HG02852 (cell line): ENCODE measurements around the gene ASXL1.

Experiments used
- ATAC-seq: cut with Tn5 transposase; IDR thresholded peaks from one replicate; pipeline ENCODE4 v1.9.1; 2021; ENCODE audit warnings: mild to moderate bottlenecking, moderate library complexity; ENCODE audit not compliant: unreplicated experiment

The ASXL1 gene

DNA sequence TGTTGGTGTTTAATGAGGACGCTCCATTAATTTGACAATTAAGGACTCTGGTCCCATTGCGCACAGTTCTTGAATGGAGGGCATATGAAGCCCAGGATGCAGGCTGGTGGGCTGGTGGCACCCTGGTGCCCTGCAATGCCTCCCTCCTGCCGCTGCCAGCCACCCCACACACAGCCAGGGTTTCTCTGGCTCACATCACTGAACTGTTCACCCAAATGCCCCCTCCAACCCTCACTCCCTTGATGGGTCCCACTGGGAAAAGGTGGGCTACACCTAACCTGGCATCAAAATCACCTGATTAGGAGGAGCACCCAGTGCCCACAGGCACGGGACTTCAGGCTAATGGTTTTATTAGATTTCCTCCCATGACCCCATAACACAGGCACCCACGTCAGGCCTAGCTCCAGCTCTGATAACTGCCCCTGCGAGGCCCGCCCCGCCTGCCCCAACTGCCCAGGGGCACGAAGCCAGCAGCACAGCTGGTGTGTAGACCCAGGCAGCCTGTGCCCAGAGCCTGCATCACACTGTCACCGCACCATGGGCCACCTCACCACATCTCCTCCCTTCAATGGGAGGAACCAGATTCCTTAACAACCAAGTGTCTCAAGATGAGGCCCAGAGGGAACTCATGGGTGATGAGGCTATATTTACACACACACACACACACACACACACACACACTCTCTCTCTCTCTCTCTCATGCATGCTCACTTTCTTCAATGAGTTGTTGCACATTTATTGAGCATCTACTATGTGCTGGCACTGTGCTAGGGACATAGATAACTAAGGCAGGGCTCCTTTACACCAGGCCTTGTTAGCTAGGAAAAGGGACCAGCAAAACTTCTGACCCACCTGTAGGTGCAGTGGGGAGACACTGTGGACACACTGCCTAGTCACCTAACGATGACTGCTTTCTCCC lies 119.7 kb downstream of the ASXL1 start:
- ATAC-seq = no peak

DNA sequence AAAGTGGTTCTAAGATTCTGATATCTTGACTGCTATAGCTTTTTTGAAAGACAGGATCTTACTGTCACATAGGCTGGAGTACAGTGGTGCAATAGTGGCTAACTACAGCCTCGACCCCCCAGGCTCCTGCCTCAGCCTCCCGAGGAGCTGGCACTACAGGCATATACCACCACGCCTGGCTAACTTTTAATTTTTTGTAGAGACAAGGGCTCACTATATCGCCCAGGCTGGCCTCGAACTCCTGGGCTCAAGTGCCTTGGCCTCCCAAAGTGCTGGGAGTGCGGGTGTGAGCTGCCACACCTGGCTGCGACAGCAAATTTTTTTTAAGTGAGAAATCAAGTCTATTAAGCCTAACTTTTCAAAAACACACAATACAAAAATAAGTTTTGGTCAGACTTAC lies 120.4 kb downstream of the ASXL1 start:
- ATAC-seq = no peak

DNA sequence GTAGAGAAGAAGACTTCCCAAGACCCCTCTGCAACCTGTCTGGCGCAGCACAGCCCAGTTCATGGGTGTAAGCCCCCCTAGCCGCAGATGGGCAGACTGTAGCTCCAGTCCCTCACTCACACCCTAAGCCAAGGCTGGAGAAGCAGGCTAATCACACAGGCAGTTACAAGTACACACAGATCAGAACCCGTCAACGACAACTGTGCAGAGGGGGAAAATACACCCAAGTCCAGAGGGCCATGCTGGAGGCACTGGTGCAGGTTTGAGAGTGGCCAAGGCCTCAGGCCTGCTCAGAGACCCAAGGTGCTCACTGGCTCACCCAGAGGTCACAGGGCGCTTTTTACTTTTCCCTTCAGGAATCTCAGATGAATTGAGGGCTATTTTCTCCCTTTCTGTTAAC lies 120.9 kb downstream of the ASXL1 start:
- ATAC-seq = no peak

DNA sequence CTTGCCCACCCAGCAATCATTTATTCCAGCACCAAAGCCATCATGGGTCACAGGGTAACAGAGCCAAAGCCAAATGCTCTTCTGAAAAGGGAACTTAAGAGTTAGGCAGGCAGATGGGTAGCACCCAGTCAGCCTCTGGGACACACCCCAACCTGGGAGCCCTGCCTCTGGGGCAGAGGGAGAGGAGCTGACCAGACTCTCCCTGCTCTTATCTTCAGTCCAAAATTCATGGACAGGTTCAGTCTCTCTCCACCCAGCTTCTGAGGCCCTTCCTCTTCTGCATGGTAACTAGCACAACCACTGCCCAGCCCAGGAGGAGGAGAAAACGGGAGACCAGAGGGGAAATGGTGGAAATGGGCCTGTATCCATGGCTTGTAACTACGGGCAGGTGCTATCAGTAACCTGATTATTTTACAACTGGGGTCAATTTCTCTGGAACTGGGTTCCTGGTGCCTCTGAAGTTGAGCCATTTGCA lies 121.6 kb downstream of the ASXL1 start:
- no peak for ATAC-seq

DNA sequence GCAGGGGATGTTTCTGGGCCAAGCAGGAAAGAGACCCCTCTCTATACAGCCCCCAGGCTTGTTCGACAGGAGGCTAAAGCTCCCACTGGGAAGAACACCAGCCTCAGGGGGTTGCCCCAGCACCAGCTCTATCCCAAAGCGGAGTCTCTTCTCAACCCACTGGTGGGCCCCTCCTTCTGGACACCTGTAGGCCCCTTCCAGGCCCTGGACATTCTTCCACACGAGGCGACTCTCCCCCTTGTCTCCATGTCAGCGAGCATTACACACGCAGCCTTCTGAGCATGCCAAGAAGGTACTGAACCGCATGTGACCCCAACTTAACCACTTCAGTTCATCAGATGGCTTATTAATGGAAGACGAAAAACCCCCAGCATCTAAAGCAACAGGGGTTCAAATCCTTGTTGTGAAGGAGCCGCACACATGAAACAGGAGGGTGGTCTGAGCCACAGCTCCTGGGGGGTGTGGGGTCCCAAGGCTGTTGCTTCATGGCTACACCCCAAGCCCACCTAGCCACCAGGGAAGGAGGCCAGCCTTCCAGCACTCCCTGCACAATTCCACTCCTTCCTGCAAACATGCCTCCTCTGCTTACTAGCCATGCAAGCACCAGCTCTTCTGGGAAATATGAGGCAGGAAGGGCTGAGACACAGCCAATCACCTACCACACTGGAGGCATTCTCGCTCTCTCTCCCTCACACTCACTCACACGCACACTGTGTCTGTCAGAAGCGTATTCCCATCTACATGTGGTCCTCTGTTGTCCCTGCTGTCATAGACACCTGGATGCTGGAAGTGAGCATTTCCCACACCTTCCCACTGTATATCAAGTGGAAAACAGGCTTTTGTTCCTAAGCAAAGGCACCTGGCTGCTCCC lies 122.5 kb downstream of the ASXL1 start:
- ATAC-seq = no peak

DNA sequence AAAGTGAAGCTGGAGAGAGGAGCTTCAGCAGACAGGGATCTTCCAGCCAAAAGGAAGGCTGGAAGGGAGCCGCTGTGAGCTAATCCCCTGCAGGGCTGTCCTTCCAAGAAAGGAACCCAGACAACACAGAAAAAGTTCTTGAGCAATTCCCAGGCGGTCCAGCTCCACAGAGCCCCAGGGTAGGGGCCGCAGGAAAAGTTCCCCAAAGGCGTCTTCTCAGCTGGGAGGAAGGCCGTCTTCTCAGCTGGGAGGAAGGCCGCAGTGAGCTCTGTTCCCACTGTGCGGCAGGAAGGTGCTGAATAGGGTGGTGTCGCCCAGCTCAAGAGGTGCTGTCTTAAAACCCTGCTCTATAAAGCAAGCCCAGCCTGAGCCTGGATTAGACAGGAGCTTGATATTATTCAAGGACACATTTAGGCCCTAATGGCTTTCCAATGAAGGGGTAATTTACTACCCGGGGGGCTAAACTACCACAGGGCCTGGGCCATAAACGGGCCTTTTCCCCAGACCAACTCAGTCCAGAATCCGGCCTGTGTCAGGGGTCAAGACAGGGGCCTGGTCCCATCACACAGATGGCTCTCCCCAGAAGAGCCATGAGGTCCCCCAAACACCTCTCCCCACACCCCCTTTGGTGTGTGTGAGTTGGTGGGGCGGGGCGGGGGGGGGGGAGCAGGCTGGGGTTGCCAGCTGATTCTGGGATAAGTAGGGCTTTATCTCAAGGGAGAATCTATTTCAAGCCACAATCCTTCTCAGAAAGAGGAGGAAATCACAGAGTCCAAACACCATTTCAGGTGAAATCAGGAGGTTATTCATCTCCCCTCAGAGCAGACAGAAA lies 123.4 kb downstream of the ASXL1 start:
- ATAC-seq = no peak

DNA sequence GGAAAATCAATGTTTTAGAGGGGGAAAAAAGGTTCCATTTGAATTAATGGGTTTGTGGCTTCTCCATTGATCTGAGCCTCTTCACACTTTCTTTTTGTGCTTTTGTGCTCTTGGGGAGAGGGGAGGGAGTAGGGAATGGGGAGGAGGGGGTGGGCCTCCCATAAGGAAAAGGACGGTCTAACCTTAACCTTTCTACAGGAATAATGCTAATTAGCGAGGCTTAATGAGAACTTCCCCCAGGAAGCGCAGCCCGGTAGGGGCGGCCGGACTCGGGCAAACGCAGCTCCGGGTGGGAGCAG lies 124.0 kb downstream of the ASXL1 start:
- ATAC-seq = no peak

DNA sequence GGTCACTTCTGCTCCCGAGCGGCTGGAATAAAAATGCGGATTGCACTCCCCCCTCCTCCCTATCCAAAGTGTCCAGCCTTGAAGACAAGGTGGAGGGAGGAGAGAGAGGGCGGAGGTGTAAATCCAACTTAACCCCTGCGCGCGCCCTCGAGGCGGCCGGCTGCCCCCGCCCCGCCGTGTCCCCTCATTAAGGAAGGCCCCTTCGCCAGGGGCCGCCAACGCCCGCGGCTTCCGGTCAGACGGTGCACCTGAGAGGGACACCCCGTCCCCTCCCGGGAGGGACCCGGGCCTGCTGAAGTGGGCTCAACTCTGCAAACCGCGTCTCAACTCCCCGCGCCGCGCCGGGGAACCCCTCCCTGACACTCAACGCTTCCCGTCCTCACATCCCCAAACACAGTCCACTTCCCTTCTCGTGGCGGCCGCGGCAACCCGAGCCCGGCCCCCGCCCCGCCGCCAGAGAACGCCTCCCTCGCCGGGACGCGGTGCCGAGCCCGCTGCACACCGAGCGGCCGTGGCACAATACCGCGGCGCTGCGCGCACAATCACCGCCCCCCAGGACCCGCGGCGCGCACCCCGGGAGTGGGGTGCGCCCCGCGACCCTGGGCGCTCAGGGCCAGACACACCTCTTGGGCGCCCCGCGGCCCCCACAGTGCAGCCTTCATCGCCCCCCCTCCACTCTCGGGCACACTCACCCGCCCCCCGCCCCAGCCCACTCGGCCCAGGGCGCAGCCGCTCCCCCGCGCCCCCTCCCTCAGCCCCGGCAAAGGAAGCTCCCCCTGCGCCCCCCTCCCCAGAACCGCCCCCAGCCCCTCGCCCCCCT lies 124.5 kb downstream of the ASXL1 start:
- no peak for ATAC-seq

DNA sequence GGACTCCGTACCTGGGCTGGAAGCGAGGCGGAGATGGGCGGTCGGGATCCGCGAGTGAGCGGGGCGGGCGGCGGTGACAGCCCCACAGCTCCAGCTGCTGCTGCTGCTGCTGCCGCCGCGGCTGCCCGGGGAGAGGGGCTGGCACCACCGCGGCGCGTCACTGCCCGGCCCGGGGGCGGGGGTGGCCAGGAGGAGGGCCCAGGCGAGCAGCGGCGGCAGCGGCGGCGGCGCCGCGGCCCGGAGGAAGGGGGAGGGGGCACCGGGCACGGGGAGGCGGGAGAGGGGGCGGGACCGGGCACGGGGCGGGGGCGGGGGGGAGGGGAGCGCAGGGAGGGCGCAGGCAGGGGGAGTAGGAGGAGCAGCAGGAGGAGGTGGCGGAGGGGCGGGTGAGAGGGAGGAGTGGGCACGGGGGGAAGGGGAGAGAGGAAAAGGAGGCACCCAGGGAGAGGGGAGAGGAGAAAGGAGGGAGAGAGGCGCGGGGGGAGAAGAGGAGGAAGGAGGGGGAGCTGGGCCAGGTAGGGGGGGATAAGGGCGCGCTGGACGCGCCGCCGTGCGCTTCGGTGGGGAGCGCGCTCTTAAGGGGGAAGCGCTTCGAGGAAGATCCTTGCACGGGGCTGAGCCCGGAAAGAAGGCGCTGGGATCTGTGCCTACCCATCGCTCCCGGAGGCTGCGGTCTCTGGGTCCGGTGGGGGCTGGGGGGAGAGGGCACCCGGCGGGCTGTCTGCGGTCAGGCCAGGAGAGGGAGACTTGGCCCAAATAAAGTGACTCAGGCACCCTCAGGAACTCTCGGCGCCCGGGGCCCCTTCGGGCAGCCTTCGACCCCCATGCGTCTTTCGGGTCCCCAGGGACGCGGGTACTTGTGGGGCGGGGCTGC lies 125.5 kb downstream of the ASXL1 start:
- no peak for ATAC-seq

DNA sequence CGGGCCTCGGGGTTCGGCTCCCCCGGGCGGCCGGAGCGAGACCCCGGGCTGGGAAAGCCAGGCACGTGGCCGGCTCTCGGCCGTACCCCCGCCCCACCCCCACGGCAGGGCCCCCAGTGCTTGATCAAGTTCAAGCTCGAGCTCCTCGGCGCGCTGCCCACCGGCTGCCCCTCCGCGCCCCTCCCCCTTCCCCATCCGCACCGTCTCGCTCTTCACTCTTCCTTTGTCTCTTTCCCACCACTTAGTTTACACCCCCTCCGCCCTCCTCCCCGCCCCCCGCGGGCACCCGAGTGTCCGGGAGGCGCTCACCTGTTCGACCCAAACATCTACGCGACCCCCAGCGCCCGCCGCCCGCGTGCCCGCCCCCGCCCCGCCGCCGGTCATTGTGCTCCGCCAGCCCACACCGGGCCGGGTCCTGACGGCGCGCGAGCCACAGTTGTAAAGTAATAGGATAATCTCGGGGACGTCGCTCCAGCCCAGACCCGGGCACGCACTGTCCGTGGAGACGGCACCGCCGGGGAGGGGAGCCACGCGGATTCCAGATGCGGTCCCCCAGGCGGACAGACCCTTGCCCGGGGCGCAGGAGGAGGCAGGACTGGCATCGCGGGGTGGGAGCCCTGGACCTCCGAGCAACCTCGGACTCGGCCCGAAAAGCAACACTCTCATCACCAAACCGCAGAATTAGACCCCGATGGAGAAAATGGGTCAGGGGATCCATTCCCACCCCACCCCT lies 126.3 kb downstream of the ASXL1 start:
- no peak for ATAC-seq

DNA sequence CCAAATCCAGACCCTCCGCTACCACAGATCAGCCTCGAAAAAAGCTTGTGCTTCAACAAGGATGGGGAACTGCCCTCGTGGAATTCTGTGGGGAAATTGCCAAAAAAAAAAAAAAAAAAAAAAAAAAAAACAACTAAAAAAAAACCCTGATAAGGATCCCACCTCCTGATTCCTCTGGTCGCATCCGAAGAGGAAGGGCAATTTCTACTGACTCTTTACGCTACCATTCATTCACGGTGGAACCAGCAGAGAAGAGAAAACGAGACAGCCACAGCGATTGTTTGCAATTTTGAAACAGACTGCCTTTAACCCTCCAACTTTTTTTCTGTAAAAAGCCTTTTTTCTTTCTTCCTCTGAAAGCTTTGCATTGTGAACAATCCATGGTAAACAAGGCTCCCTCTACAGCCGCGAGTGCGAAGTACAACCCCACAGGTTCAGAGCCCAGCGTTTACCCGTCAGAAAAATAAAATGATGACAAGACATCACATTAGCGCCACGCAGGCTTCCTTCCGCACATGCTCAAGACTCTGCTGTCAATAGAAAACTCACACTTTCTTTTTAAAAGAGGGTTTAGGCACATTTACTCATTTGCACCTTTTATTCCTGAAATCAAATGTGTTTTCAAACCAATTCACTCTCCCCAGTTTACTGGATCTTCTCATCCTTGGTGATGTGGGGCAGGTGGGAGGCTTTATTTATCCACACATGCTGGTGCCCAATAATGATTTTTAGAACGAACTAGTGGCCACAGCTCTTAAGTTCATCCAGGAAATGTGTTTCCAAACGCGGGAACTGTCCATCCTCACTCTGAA lies 127.0 kb downstream of the ASXL1 start:
- ATAC-seq = no peak

DNA sequence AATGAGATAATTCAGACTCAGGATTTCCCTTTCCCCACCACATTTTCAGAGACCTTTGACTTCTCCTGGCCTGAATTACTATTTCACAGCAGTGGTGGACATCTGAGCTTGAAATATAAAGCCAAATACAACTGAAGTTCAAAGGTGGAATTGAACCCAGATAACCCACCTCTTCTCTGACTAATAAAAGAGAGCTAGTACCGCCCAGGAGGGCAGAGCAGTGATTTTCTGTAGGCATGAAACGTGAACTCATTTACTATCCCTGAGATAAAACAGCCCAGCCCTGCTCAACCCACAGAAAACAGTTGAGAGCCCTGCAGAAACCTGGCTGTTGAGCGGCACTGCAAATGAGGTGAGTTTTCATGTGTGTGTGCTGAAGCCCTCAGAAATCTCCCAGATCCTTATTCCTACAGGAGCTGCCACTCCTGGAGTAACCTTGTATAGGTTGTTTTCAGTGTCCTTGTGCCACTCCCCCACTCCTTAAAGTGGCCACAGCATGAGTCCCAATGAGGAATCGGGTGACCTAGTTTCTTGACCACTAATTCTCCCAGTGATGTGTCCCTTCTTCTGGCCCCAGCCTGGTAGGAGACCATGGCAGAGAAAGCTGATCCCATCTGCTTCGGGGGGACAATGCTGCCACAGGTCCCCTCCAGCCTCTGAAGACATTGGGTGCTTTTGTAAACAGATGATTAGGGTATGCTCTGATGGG lies 127.8 kb downstream of the ASXL1 start:
- no peak for ATAC-seq

DNA sequence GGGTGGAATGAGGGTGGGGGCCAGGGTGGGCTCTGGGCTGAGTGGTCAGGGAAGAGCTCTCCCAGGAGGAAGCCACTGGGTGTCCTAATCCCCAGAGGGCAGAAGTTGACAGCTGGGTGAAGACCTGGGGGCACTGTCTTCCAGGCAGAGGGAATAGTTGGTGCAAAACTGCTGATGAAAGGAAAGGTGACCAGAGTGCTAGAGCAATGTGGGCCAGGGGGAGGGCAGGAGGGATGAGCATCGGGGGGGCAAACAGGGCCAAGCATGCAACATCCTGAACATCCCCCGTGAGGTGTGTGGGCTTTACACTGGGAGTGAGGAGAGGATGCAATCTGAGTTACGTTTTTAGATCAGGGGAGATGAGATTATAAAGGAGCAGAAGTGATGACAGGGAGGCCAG lies 129.2 kb downstream of the ASXL1 start:
- ATAC-seq = no peak

DNA sequence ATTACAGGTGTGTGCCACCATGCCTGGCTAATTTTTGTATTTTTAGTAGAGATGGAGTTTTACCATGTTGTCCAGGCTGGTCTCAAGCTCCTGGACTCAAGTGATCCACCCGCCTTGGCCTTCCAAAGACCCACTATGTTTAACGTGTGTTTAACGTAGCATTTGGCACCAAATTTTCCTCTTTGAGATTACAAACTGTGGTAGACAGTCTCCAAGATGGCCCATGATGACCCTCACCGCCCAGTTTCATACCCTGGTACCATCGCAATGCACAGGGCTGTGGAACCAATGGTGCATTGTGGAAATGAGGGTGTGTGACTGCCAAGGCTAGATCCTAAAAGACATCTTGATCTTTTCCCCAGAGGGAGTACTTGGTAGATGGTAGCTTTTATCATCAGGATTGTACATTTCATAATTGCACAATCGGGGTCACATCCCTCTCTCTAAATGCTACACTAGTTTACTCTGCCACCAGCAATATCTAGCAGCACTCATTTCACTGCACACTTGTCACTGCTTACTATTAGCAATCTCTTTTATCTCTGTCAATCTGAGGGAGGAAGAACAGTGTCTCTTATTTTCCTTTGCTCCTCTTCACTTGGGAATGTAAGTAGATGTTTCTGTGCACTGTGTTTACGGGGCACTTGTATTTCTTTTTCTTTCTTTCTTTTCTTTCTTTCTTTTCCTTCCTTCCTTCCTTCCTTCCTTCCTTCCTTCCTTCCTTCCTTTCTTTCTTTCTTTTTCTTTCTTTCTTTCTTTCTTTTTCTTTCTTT lies 130.1 kb downstream of the ASXL1 start:
- ATAC-seq = no peak
